ENCODE data around the gene HNRNPA3.

- TF ChIP-seq CTBP1 (IDR thresholded peaks at IDR 0.05; ENCODE audit: borderline replicate concordance) (no peak), ARNT (IDR thresholded peaks at IDR 0.05) (no peak), ELF4 (IDR thresholded peaks at IDR 0.05) (no peak), LEF1 (IDR thresholded peaks at IDR 0.05; ENCODE audit: borderline replicate concordance) (no peak), FOXK2 (IDR thresholded peaks at IDR 0.05) (no peak), FOXM1 (IDR thresholded peaks at IDR 0.05; ENCODE audit: borderline replicate concordance) (no peak)
Measured at GRCh38 chr2:177229442-177230242, 17.0 kb downstream of the HNRNPA3 start.

Data from HEK293T (cell line).